ENCODE data around the gene INTS7. TPM values are rescaled to one million over a fixed set of nuclear protein-coding genes. Genes with fewer than 3 reads are reported as not detected.
"Not testable (repeated sequence)": the region's sequence is repeated elsewhere in the genome, so short reads cannot be mapped to it uniquely, and the experiment has no call there.

The INTS7 gene
- total and polyA plus RNA-seq, 2 experiments from 2014 or later = 10.9 to 34.0 TPM

- Mint-ChIP-seq H3K27ac (peak overlapping the region; percentile 23; the same call in 1 of the 2 replicates), H3K36me3 (ENCODE audit: low read depth) (peaks cover 3% of the 10 kb centered on the region; the same call in 2 of the 3 replicates), H3K27me3 (ENCODE audit: insufficient read depth, low read depth, poor library complexity) (no peaks in the 10 kb centered on the region), H3K4me3 (no peak overlapping the region), H3K4me1 (0 out of 3 replicates have a peak, but pooled peaks cover 5% of the 10 kb centered on the region), H3K9me3 (no peaks in the 10 kb centered on the region)
- no peak for TF ChIP-seq CREB1 (CRISPR knock-in tag; IDR thresholded peaks at IDR 0.05; ENCODE audit: low read depth)
- no peak for TF ChIP-seq REST (IDR thresholded peaks at IDR 0.05; ENCODE audit: unreplicated experiment)
- no peak for TF ChIP-seq ETS1 (IDR thresholded peaks at IDR 0.05)
- TF ChIP-seq STAT1 (IDR thresholded peaks at IDR 0.05; ENCODE audit: unreplicated experiment) = no peak
- H3K79me2 ChIP-seq (replicated peaks; ENCODE audit: insufficient read depth) = no peaks in the 10 kb centered on the region
- H3K27me3 ChIP-seq (ENCODE audit: insufficient read depth) = no peaks in the 10 kb centered on the region
- H3K4me1 ChIP-seq (ENCODE audit: insufficient read depth) = no peaks in the 10 kb centered on the region
- no peak overlapping the region for H2AFZ ChIP-seq
- no peak overlapping the region for H3K4me2 ChIP-seq
- no peaks in the 10 kb centered on the region for H3K36me3 ChIP-seq (ENCODE audit: insufficient read depth)
- H4K20me1 ChIP-seq (replicated peaks; ENCODE audit: insufficient read depth) = no peaks in the 10 kb centered on the region
- H3K9me2 ChIP-seq (ENCODE audit: insufficient read depth) = no peaks in the 10 kb centered on the region
- no peak overlapping the region for H3K27ac ChIP-seq (ENCODE audit: low read depth)
- no peak overlapping the region for H3K4me3 ChIP-seq
- H3F3A ChIP-seq (replicated peaks; ENCODE audit: low read depth) = no peaks in the 10 kb centered on the region
- ATAC-seq = no peak
- peak; percentile 10 for DNase-seq (ENCODE audit: low spot score)
Measured at GRCh38 chr1:212002536-212002935, 32.8 kb downstream of the INTS7 start.

GRCh38 chr1:211997426-211997825 is 37.9 kb downstream of the INTS7 start:
- not testable (repeated sequence) for H3K36me3 ChIP-seq (ENCODE audit: insufficient read depth); H2AFZ ChIP-seq; H3K4me1 Mint-ChIP-seq; H3K79me2 ChIP-seq (replicated peaks; ENCODE audit: insufficient read depth); H4K20me1 ChIP-seq (replicated peaks; ENCODE audit: insufficient read depth); ATAC-seq; H3K4me2 ChIP-seq; H3K4me3 Mint-ChIP-seq; H3K9me2 ChIP-seq (ENCODE audit: insufficient read depth); H3F3A ChIP-seq (replicated peaks; ENCODE audit: low read depth); H3K9me3 Mint-ChIP-seq; H3K4me1 ChIP-seq (ENCODE audit: insufficient read depth); H3K27ac ChIP-seq (ENCODE audit: low read depth); H3K4me3 ChIP-seq; DNase-seq (ENCODE audit: low spot score); H3K27me3 ChIP-seq (ENCODE audit: insufficient read depth); H3K27me3 Mint-ChIP-seq (ENCODE audit: insufficient read depth, low read depth, poor library complexity); H3K27ac Mint-ChIP-seq
- peaks cover 11% of the 10 kb centered on the region; the same call in 2 of the 3 replicates for H3K36me3 Mint-ChIP-seq (ENCODE audit: low read depth)

- DNase-seq (ENCODE audit: low spot score) (no peak), ATAC-seq (no peak)
- H4K20me1 ChIP-seq (replicated peaks; ENCODE audit: insufficient read depth) = no peaks in the 10 kb centered on the region
- no peaks in the 10 kb centered on the region for H3K9me2 ChIP-seq (ENCODE audit: insufficient read depth)
- no peaks in the 10 kb centered on the region for H3K27me3 ChIP-seq (ENCODE audit: insufficient read depth)
- H3K36me3 ChIP-seq (ENCODE audit: insufficient read depth) = no peaks in the 10 kb centered on the region
- no peak overlapping the region for H3K4me2 ChIP-seq
- H3F3A ChIP-seq (replicated peaks; ENCODE audit: low read depth) = no peaks in the 10 kb centered on the region
- Mint-ChIP-seq H3K36me3 (ENCODE audit: low read depth) (peaks cover 4% of the 10 kb centered on the region; the same call in 2 of the 3 replicates), H3K4me3 (no peak overlapping the region), H3K9me3 (no peaks in the 10 kb centered on the region), H3K4me1 (peaks cover 2% of the 10 kb centered on the region; the same call in 2 of the 3 replicates), H3K27me3 (ENCODE audit: insufficient read depth, low read depth, poor library complexity) (no peaks in the 10 kb centered on the region), H3K27ac (no peak overlapping the region)
- H3K4me1 ChIP-seq (ENCODE audit: insufficient read depth) = no peaks in the 10 kb centered on the region
- peaks cover 3% of the 10 kb centered on the region; the same call in 1 of the 2 replicates for H3K79me2 ChIP-seq (replicated peaks; ENCODE audit: insufficient read depth)
- 0 out of 2 replicates have a peak overlapping the region, but pooled peaks have one; percentile 46 for H3K27ac ChIP-seq (ENCODE audit: low read depth)
- H2AFZ ChIP-seq = no peak overlapping the region
- no peak overlapping the region for H3K4me3 ChIP-seq
- no peak for TF ChIP-seq ZNF462 (CRISPR knock-in tag; IDR thresholded peaks at IDR 0.05)
Measured at GRCh38 chr1:211991695-211992094, 43.7 kb downstream of the INTS7 start.

Measured in GM23338 (cell line).